Prostate gland (tissue), 2 donors: ENCODE data around the gene RAD1. TPM values are rescaled to one million over a fixed set of nuclear protein-coding genes. Genes with fewer than 3 reads are reported as not detected.

Experiments
- DNase-seq: peaks from one replicate; pipeline ENCODE4 v3.0.0-alpha.2; 2019; ENCODE audit warnings: low spot score
- H3K27ac ChIP-seq, 2 donors: fragments of 200-600 bp; sonication (generic); 2 replicates each; pipeline ENCODE4 v1.5.1; 2017 to 2019
- H3K27me3 ChIP-seq: fragments of 200-600 bp; sonication (generic); replicated peaks from 2 replicates; pipeline ENCODE4 v1.5.1; 2019; ENCODE audit not compliant: insufficient read depth
- H3K36me3 ChIP-seq, 2 donors: fragments of 200-600 bp; sonication (generic); 1 replicate in 1 of 2; 2 replicates in 1 of 2; pipeline versions ENCODE4 v1.5.1 to v1.8.1; 2017 to 2019
- H3K4me1 ChIP-seq: fragments of 200-600 bp; sonication (generic); replicated peaks from 2 replicates; pipeline ENCODE4 v1.5.1; 2019
- H3K4me3 ChIP-seq, 2 donors: fragments of 200-600 bp; sonication (generic); 2 replicates each; pipeline ENCODE4 v1.5.1; 2017 to 2019
- H3K9me3 ChIP-seq: fragments of 200-600 bp; sonication (generic); 2 replicates; pipeline ENCODE4 v1.5.1; 2017
- CTCF ChIP-seq, 4 experiments: fragments of 200-600 bp in 2 of 4; fragments of 450-650 bp in 2 of 4; sonication (generic) in 2 of 4; IDR thresholded peaks; 1 replicate in 3 of 4; 2 replicates in 1 of 4; pipeline ENCODE4 v1.5.1; 2016 to 2019; ENCODE audit warnings: antibody characterized with exemption in 4 of 4, mild to moderate bottlenecking in 2 of 4, moderate library complexity in 2 of 4
- POLR2A ChIP-seq: fragments of 450-650 bp; IDR thresholded peaks from one replicate; pipeline ENCODE4 v1.6.1; 2016; ENCODE audit warnings: antibody characterized with exemption, mild to moderate bottlenecking
- POLR2AphosphoS5 ChIP-seq: sonication (generic); formaldehyde crosslinking; IDR thresholded peaks from one replicate; pipeline ENCODE4 v1.6.1; 2017; ENCODE audit warnings: antibody characterized with exemption
- WGBS: methylation state at CpG from one replicate; pipeline ENCODE4 v1.1.5; 2018; 5-methylcytosine and 5-hydroxymethylcytosine counted together
- intact Hi-C: fragments of 100-400 bp; cut with DNase I; formaldehyde crosslinking; loops from one replicate; pipeline ENCODE4 v1.14.2; 2022
- total RNA-seq, 2 donors: library from RNA; depleted of rRNA; stranded (reverse); fragments of >200 nt; gene quantifications; one replicate each; pipeline ENCODE4 v1.1.0, GENCODE V29; 2016

Gene RAD1
- total RNA-seq, 2 donors from 2014 or later, result 18.4 to 28.1 TPM

- Histone ChIP-seq H3K36me3 (no peaks in the 10 kb centered on the region), H3K4me1 (no peaks in the 10 kb centered on the region), H3K27me3 (no peaks in the 10 kb centered on the region), H3K4me3 (no peak overlapping the region), H3K27ac (no peak overlapping the region), H3K9me3 (no peaks in the 10 kb centered on the region)
- intact Hi-C loops, result loop anchor here (1.0 to 10.0 kb wide), 3 partner anchors 243 to 411 kb away; partner anchors contain the start of gene RAI14
- no peak for DNase-seq
- no peak for TF ChIP-seq POLR2AphosphoS5
- no peak for TF ChIP-seq POLR2A
Measured at GRCh38 chr5:34897646-34898045, 17.7 kb downstream of the RAD1 start.

GRCh38 chr5:34895641-34896419 is 19.5 kb downstream of the RAD1 start:
- no peak for DNase-seq

GRCh38 chr5:34894716-34895115 is 20.6 kb downstream of the RAD1 start:
- TF ChIP-seq POLR2AphosphoS5 (no peak), POLR2A (no peak), CTCF (IDR thresholded peaks at IDR 0.05) (no peak)
- H3K36me3 ChIP-seq, result no peaks in the 10 kb centered on the region
- intact Hi-C loops, result loop anchor here (10.0 kb wide), 1 partner anchor 240 kb away; the partner anchor contains the start of gene RAI14
- no peak overlapping the region for H3K27ac ChIP-seq
- H3K4me1 ChIP-seq, result no peaks in the 10 kb centered on the region
- 97% methylated on average over 1 of the region's 1 CpG for WGBS
- H3K9me3 ChIP-seq, result no peaks in the 10 kb centered on the region
- no peaks in the 10 kb centered on the region for H3K27me3 ChIP-seq
- DNase-seq, result no peak
- no peak overlapping the region for H3K4me3 ChIP-seq

More at GRCh38 chr5:34895641-34896419, 19.5 kb downstream of the RAD1 start:
- H3K27ac ChIP-seq, result no peak overlapping the region
- intact Hi-C loops, result loop anchor here (10.0 kb wide), 1 partner anchor 241 kb away; the partner anchor contains the start of gene RAI14
- no peaks in the 10 kb centered on the region for H3K4me1 ChIP-seq
- 92% methylated on average over 2 of the region's 2 CpGs for WGBS
- H3K27me3 ChIP-seq, result no peaks in the 10 kb centered on the region
- TF ChIP-seq POLR2A (no peak), POLR2AphosphoS5 (no peak), CTCF (IDR thresholded peaks at IDR 0.05) (no peak)
- no peak overlapping the region for H3K4me3 ChIP-seq
- no peaks in the 10 kb centered on the region for H3K9me3 ChIP-seq
- H3K36me3 ChIP-seq, result no peaks in the 10 kb centered on the region

- DNase-seq, result no peak
- H3K36me3 ChIP-seq, result no peaks in the 10 kb centered on the region
- no peaks in the 10 kb centered on the region for H3K27me3 ChIP-seq
- no peak overlapping the region for H3K4me3 ChIP-seq
- 82% methylated on average over 6 of the region's 6 CpGs for WGBS
- H3K27ac ChIP-seq, result no peak overlapping the region
- TF ChIP-seq POLR2A (no peak), CTCF (IDR thresholded peaks at IDR 0.05) (no peak), POLR2AphosphoS5 (no peak)
- no peaks in the 10 kb centered on the region for H3K9me3 ChIP-seq
- no peaks in the 10 kb centered on the region for H3K4me1 ChIP-seq
- intact Hi-C loops, result loop anchor here (10.0 kb wide), 1 partner anchor 238 kb away; the partner anchor contains the start of gene RAI14
Measured at GRCh38 chr5:34892414-34892813, 22.9 kb downstream of the RAD1 start.

- no peaks in the 10 kb centered on the region for H3K27me3 ChIP-seq
- 75% methylated on average over 5 of the region's 5 CpGs for WGBS
- no peaks in the 10 kb centered on the region for H3K36me3 ChIP-seq
- no peak for DNase-seq
- no peak overlapping the region for H3K4me3 ChIP-seq
- no peaks in the 10 kb centered on the region for H3K4me1 ChIP-seq
- no peaks in the 10 kb centered on the region for H3K9me3 ChIP-seq
- no peak for TF ChIP-seq POLR2AphosphoS5
- no peak for TF ChIP-seq CTCF (IDR thresholded peaks at IDR 0.05)
- TF ChIP-seq POLR2A, result no peak
- no peak overlapping the region for H3K27ac ChIP-seq
- intact Hi-C loops, result loop anchor here (10.0 kb wide), 1 partner anchor 237 kb away; the partner anchor contains the start of gene RAI14
Measured at GRCh38 chr5:34891981-34892380, 23.3 kb downstream of the RAD1 start.
